Measurements from ENCODE around the gene TMSB4X. TPM values are rescaled to one million over a fixed set of nuclear protein-coding genes. Genes with fewer than 3 reads are reported as not detected.

TMSB4X gene
- total RNA-seq, 6 donors from 2014 or later: 2,646 to 6,090 (median 4,792) TPM

GRCh38 chrX:12949205-12949926, 25.5 kb upstream of the TMSB4X start:
- TF ChIP-seq EP300 (IDR thresholded peaks at IDR 0.05) (no peak), POLR2A (IDR thresholded peaks at IDR 0.05) (no peak), POLR2AphosphoS5 (IDR thresholded peaks at IDR 0.05) (no peak), CTCF (IDR thresholded peaks at IDR 0.05) (no peak)
- no peak overlapping the region for H3K4me3 ChIP-seq
- no peaks in the 10 kb centered on the region for H3K36me3 ChIP-seq
- no peaks in the 10 kb centered on the region for H3K9me3 ChIP-seq
- H3K27ac ChIP-seq: peak overlapping the region; percentile 46 to 82 (median 71)
- no peaks in the 10 kb centered on the region for H3K27me3 ChIP-seq
- peaks cover 0 to 55% (median 23%) of the 10 kb centered on the region in 4 donors for H3K4me1 ChIP-seq
- ATAC-seq (ENCODE audit: low FRiP score in 2 of 2) (no peak), DNase-seq (no peak)
- WGBS, 2 donors: 55 to 58% methylated on average over 4 to 5 of the region's 5 CpGs

GRCh38 chrX:12949927-12950656, 24.8 kb upstream of the TMSB4X start:
- 36 to 47% methylated on average over 3 to 11 of the region's 11 CpGs for WGBS, 2 donors
- TF ChIP-seq POLR2A (IDR thresholded peaks at IDR 0.05) (peak in 2 of 4 donors; percentile 19 to 58), CTCF (IDR thresholded peaks at IDR 0.05) (no peak), EP300 (IDR thresholded peaks at IDR 0.05) (peak in 2 of 4 donors; percentile 21 to 72), POLR2AphosphoS5 (IDR thresholded peaks at IDR 0.05) (peak; percentile 78 to 85)
- Histone ChIP-seq H3K4me3 (peak overlapping the region in 1 of 4 donors; percentile 18), H3K36me3 (no peaks in the 10 kb centered on the region), H3K9me3 (no peaks in the 10 kb centered on the region), H3K27ac (peak overlapping the region; percentile 60 to 82 (median 72)), H3K4me1 (peaks cover 0 to 63% (median 28%) of the 10 kb centered on the region in 4 donors), H3K27me3 (no peaks in the 10 kb centered on the region)
- ATAC-seq (ENCODE audit: low FRiP score in 2 of 2): peak; percentile 74 to 89
- peak in 1 of 2 donors; percentile 86 for DNase-seq

DNA sequence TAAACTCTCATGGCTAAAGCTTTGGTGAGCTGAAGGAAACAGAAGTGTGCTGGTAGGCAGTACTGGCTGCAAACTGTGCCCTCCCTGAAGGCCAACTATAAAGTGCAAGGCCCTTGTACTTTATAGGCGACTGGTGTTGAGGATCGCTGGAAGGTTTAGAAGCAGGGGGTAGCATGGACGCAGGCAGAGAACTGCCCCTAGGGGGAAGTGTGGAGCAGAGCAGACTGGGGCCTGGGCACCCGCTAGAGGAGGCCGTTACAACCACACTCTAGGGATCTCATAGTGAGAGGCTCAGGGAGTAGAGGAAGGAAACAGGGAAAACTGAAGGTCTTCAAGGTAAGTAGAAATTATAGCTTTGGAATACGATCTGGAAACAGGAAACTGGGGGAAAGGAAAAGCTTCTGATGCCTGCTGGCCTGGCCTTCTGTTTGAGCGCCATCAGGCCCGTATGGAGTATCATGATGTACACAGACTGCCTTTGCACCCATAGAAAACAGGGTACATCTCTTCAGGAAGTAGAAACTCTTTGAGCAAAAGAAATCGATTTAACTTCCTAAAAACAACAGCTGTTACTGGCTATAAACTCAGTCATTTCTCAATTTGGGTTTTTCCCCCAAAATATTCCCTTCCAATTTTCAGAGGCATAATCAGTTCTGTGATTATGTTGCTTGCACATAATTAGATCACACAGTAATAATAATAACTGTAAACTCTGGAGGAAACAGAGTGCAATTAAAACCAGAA, 23.9 kb upstream of the TMSB4X start:
- H3K4me1 ChIP-seq: peaks cover 2 to 72% (median 36%) of the 10 kb centered on the region in 4 donors
- peak overlapping the region in 1 of 4 donors; percentile 18 for H3K4me3 ChIP-seq
- WGBS, 2 donors: 42 to 46% methylated on average over 9 of the region's 9 CpGs
- H3K27ac ChIP-seq: peak overlapping the region; percentile 60 to 82 (median 72)
- ATAC-seq (ENCODE audit: low FRiP score in 2 of 2) (peak; percentile 76 to 78), DNase-seq (peak in 1 of 2 donors; percentile 72)
- no peaks in the 10 kb centered on the region for H3K36me3 ChIP-seq
- TF ChIP-seq EP300 (IDR thresholded peaks at IDR 0.05) (no peak), CTCF (IDR thresholded peaks at IDR 0.05) (peak in 5 of 6 experiments; percentile 24 to 66 (median 34))
- H3K9me3 ChIP-seq: no peaks in the 10 kb centered on the region
- no peaks in the 10 kb centered on the region for H3K27me3 ChIP-seq

- peaks cover 5 to 77% (median 42%) of the 10 kb centered on the region in 4 donors for H3K4me1 ChIP-seq
- no peaks in the 10 kb centered on the region for H3K27me3 ChIP-seq
- TF ChIP-seq POLR2AphosphoS5 (IDR thresholded peaks at IDR 0.05): no peak
- no peak for TF ChIP-seq CTCF (IDR thresholded peaks at IDR 0.05)
- no peak for TF ChIP-seq POLR2A (IDR thresholded peaks at IDR 0.05)
- TF ChIP-seq EP300 (IDR thresholded peaks at IDR 0.05): no peak
- H3K27ac ChIP-seq: peak overlapping the region; percentile 45 to 82 (median 71)
- ATAC-seq (ENCODE audit: low FRiP score in 2 of 2): no peak
- no peaks in the 10 kb centered on the region for H3K9me3 ChIP-seq
- H3K4me3 ChIP-seq: no peak overlapping the region
- WGBS, 2 donors: 85 to 86% methylated on average over 5 of the region's 5 CpGs
- DNase-seq: no peak
- no peaks in the 10 kb centered on the region for H3K36me3 ChIP-seq
Measured at GRCh38 chrX:12951595-12951975, 23.3 kb upstream of the TMSB4X start.
